ENCODE results near the gene CEP135.

Gene CEP135

GRCh38 chr4:56077676-56078075 lies 128.9 kb downstream of the CEP135 start:
- no peaks in the 10 kb centered on the region for H3K4me1 ChIP-seq (ENCODE audit: insufficient read depth, low read length)
- no peaks in the 10 kb centered on the region for H4K20me1 ChIP-seq (ENCODE audit: insufficient read depth, low read length)
- H3K36me3 ChIP-seq (ENCODE audit: insufficient read depth, low read length), result no peaks in the 10 kb centered on the region
- no peaks in the 10 kb centered on the region for H3K27me3 ChIP-seq (ENCODE audit: insufficient read depth, low read length, poor library complexity)
- no peak for ATAC-seq (ENCODE audit: insufficient read depth, low read depth)
- H3K9me3 ChIP-seq (ENCODE audit: insufficient read depth, low read length, severe bottlenecking), result no peaks in the 10 kb centered on the region
- no peak overlapping the region for H3K27ac ChIP-seq (ENCODE audit: low read length)
- H3K79me2 ChIP-seq (ENCODE audit: insufficient read depth, low read length), result no peaks in the 10 kb centered on the region
- H3K9ac ChIP-seq (ENCODE audit: low read depth, low read length), result no peak overlapping the region
- no peak for DNase-seq
- H2AFZ ChIP-seq (ENCODE audit: low read depth, low read length), result no peak overlapping the region
- H3K4me2 ChIP-seq (ENCODE audit: insufficient read depth, low read length), result no peak overlapping the region
- TF ChIP-seq EZH2 (IDR thresholded peaks at IDR 0.05; ENCODE audit: borderline replicate concordance, low read depth, low read length, severe bottlenecking) (no peak), CTCF (IDR thresholded peaks at IDR 0.05; ENCODE audit: borderline replicate concordance, extremely low read depth, low read length, poor library complexity, severe bottlenecking) (no peak)
- no peak overlapping the region for H3K4me3 ChIP-seq (ENCODE audit: low read depth in 1 of 2, low read length in 2 of 2)

DNA sequence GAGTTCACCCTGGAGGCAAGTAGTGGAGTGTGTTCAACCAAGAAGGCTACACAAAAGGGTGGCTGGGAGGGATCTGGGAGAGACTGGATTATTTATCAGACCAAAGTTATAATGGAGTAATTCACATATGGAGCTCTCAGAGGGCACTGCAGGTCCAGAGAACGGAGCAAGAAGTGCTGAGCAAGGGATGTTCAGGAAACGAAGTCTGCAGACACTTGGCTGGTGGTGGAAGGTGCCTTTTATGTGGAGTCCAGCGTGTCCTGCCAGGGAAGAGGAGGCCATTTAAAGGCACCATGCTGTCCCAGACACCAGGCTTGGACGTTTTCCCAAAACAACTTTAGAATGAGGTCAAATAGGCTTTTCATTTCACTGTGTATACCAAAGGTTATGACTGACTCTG lies 130.1 kb downstream of the CEP135 start:
- H4K20me1 ChIP-seq (ENCODE audit: insufficient read depth, low read length), result no peaks in the 10 kb centered on the region
- H3K4me1 ChIP-seq (ENCODE audit: insufficient read depth, low read length), result no peaks in the 10 kb centered on the region
- H2AFZ ChIP-seq (ENCODE audit: low read depth, low read length), result no peak overlapping the region
- no peaks in the 10 kb centered on the region for H3K27me3 ChIP-seq (ENCODE audit: insufficient read depth, low read length, poor library complexity)
- no peaks in the 10 kb centered on the region for H3K9me3 ChIP-seq (ENCODE audit: insufficient read depth, low read length, severe bottlenecking)
- H3K4me2 ChIP-seq (ENCODE audit: insufficient read depth, low read length), result no peak overlapping the region
- H3K79me2 ChIP-seq (ENCODE audit: insufficient read depth, low read length), result no peaks in the 10 kb centered on the region
- no peak overlapping the region for H3K9ac ChIP-seq (ENCODE audit: low read depth, low read length)
- TF ChIP-seq CTCF (IDR thresholded peaks at IDR 0.05; ENCODE audit: borderline replicate concordance, extremely low read depth, low read length, poor library complexity, severe bottlenecking) (no peak), EZH2 (IDR thresholded peaks at IDR 0.05; ENCODE audit: borderline replicate concordance, low read depth, low read length, severe bottlenecking) (no peak)
- DNase-seq, result no peak
- H3K4me3 ChIP-seq (ENCODE audit: low read depth in 1 of 2, low read length in 2 of 2), result no peak overlapping the region
- ATAC-seq (ENCODE audit: insufficient read depth, low read depth), result no peak
- H3K36me3 ChIP-seq (ENCODE audit: insufficient read depth, low read length), result no peaks in the 10 kb centered on the region
- no peak overlapping the region for H3K27ac ChIP-seq (ENCODE audit: low read length)

GRCh38 chr4:56080384-56080783 lies 131.6 kb downstream of the CEP135 start:
- H4K20me1 ChIP-seq (ENCODE audit: insufficient read depth, low read length), result no peaks in the 10 kb centered on the region
- no peak overlapping the region for H3K9ac ChIP-seq (ENCODE audit: low read depth, low read length)
- TF ChIP-seq EZH2 (IDR thresholded peaks at IDR 0.05; ENCODE audit: borderline replicate concordance, low read depth, low read length, severe bottlenecking), result no peak
- TF ChIP-seq CTCF (IDR thresholded peaks at IDR 0.05; ENCODE audit: borderline replicate concordance, extremely low read depth, low read length, poor library complexity, severe bottlenecking), result no peak
- no peaks in the 10 kb centered on the region for H3K4me1 ChIP-seq (ENCODE audit: insufficient read depth, low read length)
- H3K4me2 ChIP-seq (ENCODE audit: insufficient read depth, low read length), result no peak overlapping the region
- no peaks in the 10 kb centered on the region for H3K79me2 ChIP-seq (ENCODE audit: insufficient read depth, low read length)
- no peak overlapping the region for H2AFZ ChIP-seq (ENCODE audit: low read depth, low read length)
- H3K27ac ChIP-seq (ENCODE audit: low read length), result no peak overlapping the region
- ATAC-seq (ENCODE audit: insufficient read depth, low read depth) (no peak), DNase-seq (no peak)
- H3K4me3 ChIP-seq (ENCODE audit: low read depth in 1 of 2, low read length in 2 of 2), result no peak overlapping the region
- no peaks in the 10 kb centered on the region for H3K9me3 ChIP-seq (ENCODE audit: insufficient read depth, low read length, severe bottlenecking)
- H3K36me3 ChIP-seq (ENCODE audit: insufficient read depth, low read length), result no peaks in the 10 kb centered on the region
- no peaks in the 10 kb centered on the region for H3K27me3 ChIP-seq (ENCODE audit: insufficient read depth, low read length, poor library complexity)

DNA sequence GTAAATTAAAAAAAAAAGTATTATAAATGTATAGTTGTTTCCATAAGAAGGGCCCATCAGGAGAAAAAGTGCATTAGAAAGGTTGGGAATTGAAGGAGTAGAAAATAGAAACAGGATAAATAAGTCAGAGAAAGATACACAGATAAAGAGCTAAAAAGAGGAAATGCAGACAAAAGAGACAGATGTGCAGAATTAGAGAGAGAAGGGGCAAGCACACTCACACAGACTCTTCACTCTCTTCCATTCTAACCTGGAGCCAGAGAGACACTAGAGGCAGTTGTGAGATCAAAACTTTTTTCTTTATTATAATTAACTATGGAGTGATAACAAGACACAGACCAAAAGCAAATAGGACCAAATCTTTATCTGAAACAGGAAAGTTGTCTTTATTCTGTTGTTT lies 134.1 kb downstream of the CEP135 start:
- H3K27ac ChIP-seq (ENCODE audit: low read length), result no peak overlapping the region
- no peak overlapping the region for H3K4me3 ChIP-seq (ENCODE audit: low read depth in 1 of 2, low read length in 2 of 2)
- no peaks in the 10 kb centered on the region for H3K9me3 ChIP-seq (ENCODE audit: insufficient read depth, low read length, severe bottlenecking)
- DNase-seq, result no peak
- no peaks in the 10 kb centered on the region for H4K20me1 ChIP-seq (ENCODE audit: insufficient read depth, low read length)
- no peak overlapping the region for H3K9ac ChIP-seq (ENCODE audit: low read depth, low read length)
- H3K4me1 ChIP-seq (ENCODE audit: insufficient read depth, low read length), result no peaks in the 10 kb centered on the region
- no peaks in the 10 kb centered on the region for H3K79me2 ChIP-seq (ENCODE audit: insufficient read depth, low read length)
- no peaks in the 10 kb centered on the region for H3K36me3 ChIP-seq (ENCODE audit: insufficient read depth, low read length)
- no peak for ATAC-seq (ENCODE audit: insufficient read depth, low read depth)
- no peak overlapping the region for H2AFZ ChIP-seq (ENCODE audit: low read depth, low read length)
- no peaks in the 10 kb centered on the region for H3K27me3 ChIP-seq (ENCODE audit: insufficient read depth, low read length, poor library complexity)
- H3K4me2 ChIP-seq (ENCODE audit: insufficient read depth, low read length), result no peak overlapping the region
- TF ChIP-seq CTCF (IDR thresholded peaks at IDR 0.05; ENCODE audit: borderline replicate concordance, extremely low read depth, low read length, poor library complexity, severe bottlenecking) (no peak), EZH2 (IDR thresholded peaks at IDR 0.05; ENCODE audit: borderline replicate concordance, low read depth, low read length, severe bottlenecking) (no peak)
